Measurements from ENCODE around the gene KATNB1.
"Not testable (repeated sequence)": the region's sequence is repeated elsewhere in the genome, so short reads cannot be mapped to it uniquely, and the experiment has no call there.

The KATNB1 gene

GRCh38 chr16:57727610-57728009 lies 8.0 kb upstream of the KATNB1 start:
- no peak for DNase-seq

GRCh38 chr16:57728336-57729181 lies 7.0 kb upstream of the KATNB1 start:
- no peak for DNase-seq

GRCh38 chr16:57729182-57729484 lies 6.4 kb upstream of the KATNB1 start:
- DNase-seq, result no peak

DNA sequence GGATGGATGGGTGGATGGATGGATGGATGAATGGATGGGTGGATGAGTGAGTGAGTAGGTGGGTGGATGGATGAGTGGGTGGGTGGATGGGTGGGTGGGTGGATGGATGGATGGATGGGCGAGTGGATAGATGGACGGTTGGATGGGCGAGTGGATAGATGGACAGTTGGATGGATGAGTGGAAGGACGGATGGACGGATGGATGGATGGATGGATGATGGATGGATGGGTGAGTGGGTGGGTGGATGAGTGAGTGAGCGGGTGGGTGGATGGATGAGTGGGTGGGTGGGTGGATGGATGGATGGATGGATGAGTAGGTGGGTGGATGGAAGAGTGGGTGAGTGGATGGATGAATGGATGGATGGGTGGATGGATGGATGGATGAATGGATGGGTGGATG lies 5.7 kb upstream of the KATNB1 start:
- not testable (repeated sequence) for DNase-seq

GRCh38 chr16:57730771-57731730 lies 4.5 kb upstream of the KATNB1 start:
- DNase-seq, result no peak

DNA sequence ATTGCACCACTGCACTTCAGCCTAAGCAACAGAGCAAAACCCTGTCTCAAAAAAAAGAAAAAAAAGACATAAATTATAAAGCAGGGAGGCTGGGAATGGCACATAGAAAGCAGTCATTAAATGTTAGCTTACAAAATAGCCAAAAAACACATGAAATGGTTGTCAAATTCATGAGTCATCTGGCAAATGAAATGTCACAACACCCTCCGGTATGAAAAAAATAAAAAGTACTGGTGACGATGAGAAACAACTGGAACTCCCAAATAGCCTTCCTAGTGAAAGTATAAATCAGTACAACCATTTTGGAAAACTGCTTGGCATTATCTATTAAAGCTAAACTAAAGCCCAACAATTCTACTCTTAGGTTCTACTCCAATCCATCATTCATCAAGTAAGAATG lies 3.5 kb upstream of the KATNB1 start:
- no peak for DNase-seq

DNA sequence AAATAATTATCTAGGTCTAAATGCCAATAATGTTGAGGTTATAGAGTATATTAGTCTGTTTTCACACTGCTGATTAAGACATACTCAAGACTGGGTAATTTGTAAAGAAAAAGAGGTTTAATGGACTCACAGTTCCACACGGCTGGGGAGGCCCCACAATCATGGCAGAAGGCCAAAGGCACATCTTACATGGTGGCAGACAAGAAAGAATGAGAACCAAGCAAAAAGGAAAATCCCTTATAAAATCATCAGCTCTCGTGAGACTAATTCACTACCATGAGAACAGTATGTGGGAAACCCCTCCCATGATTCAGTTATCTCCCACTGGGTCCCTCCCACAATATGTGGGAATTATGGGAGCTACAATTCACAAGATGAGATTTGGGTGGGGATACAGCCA lies 2.9 kb upstream of the KATNB1 start:
- no peak for DNase-seq

GRCh38 chr16:57734308-57734924 lies 1.2 kb upstream of the KATNB1 start:
- DNase-seq, result no peak

GRCh38 chr16:57734925-57735754 lies 430 bp upstream of the KATNB1 start:
- DNase-seq, result peak; percentile 99

DNA sequence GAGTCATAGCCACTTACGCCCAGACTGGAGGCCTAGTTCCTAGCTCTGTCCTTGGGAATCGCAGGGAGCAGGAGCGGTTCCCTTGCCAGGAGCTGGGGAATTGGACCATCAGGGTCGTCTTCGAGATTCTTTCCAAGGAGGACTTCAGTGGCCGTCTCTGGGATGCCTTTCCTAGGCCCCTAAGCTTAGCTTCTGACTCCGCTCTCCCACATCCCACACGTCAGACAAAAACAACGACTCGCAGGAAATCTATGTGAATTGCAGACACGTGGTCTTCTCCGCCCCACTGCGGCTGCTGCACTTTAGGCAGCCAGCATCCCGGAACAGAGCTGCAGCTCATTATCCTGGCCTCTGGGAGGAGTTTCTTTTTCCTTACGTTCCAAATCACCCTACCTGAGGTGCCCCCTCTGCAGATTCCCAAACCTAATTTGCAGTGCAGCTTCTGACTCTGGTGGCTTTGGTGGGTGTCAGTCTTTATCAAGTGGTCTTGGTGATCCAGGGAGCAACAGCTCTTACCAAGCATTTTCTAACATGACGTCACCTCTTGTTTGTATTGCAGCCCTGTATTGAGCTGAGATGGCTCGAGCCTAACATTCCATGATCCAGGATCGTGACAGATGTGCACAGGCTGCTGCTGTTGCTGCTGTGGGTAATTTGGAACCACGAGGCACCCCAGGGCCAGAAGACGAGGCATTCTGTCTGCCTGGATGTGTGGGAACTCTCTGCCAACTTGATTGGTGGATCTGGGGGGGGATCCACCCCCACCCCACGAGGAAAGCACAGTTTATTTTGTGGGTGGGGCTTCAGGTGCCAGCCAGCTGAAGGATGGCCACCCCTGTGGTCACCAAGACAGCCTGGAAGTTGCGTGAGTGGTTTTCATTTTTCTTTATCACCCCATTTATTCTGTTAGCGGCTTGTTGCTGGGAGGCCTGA lies 1.1 kb downstream of the KATNB1 start:
- DNase-seq, result peak; percentile 52

GRCh38 chr16:57738844-57739243 lies 3.3 kb downstream of the KATNB1 start:
- no peak for DNase-seq

DNA sequence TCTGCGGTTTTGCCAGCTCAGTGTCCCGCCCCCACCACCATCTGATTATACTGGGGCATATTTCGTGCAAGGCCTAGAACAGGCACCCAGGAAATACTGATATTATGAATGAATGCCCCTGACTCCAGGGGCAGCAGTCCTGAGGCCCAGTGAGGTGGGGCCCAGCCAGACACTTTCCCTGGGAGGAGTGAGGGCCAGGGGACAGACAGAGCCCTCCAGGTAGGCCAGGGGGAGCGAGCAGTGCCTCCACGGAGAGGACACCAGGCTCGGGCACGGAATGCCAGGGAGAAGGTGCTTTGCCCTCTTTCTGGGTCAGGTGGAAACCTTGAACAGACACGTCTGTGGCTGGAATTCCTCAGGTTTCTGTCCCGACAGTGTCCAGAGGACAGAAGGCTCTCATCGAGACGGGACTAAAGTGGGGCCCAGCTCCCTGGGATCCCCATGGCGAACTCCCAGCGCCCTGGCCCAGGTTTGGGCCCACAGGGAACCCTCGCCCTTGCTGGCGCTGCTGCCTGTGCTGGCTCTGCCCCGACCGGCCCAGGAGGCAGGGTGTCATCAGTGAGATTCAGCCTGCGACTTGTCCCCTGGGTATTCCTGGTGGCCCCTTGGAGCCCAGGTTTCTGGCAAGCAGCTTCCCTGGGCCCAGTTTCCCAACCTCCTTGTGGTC lies 4.3 kb downstream of the KATNB1 start:
- DNase-seq, result no peak

GRCh38 chr16:57740423-57741071 lies 5.0 kb downstream of the KATNB1 start:
- no peak for DNase-seq

DNA sequence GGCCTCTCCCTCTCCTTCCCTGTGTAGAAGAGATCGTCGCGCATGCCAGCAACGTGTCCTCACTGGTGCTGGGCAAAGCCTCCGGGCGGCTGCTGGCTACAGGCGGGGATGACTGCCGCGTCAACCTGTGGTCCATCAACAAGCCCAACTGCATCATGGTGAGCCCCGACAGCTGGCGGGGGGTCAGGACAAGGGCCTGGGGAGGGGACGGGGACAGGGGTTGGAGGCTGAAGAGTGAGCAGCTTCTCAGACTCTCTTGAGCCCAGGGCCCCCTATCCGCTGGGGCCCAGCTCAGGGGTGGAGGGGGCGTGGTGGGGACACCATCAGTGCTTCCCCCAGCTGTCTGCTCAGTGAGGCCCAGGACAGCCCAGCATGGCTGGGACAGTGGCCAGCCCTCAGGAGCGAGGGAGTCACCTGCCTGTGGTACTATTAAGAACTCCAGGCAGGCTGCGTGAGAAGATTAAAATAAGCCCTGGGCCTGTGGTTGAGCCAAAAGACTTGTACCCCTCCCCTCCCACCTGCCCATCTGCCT lies 6.2 kb downstream of the KATNB1 start:
- DNase-seq, result no peak

DNA sequence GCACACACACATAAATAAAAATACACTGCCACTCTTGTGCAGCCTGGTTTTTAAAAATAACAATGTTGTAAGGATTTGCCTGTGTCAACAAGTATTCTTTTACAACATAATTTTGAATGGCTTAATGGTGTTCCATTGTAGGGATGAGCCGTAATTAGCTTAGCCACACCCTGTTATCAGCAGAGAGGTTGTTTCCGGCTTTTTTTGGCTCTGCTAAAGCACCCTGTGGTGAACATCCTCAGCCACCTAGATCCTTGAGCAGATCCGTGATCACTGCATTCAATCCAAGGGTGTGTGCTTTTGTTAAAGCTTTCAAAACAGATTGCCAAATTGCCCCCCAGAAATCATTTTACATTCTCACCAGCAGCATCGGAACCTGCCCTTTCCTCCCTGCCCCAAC lies 7.0 kb downstream of the KATNB1 start:
- no peak for DNase-seq

DNA sequence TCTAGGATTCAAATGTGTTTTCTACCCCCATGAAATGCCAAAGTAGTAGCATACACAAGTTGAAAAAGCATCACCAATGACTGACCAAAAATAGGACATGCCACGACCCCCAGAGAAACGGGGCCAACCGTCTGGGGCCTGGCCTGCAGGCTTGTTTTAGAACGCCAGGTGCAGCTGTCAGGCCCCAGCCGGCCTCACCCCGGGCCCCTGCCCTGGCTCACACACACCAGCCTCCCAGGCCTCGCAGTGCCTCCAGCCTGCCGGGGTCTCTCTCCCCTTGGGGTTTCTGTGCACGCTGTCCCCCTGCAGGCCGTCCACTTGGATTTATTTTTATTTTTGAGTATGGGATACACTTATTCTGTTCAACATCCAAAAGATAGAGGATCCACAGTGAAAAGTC lies 7.9 kb downstream of the KATNB1 start:
- no peak for DNase-seq

- DNase-seq, result no peak
These were observed 8.5 kb downstream of the KATNB1 start for GRCh38 chr16:57743886-57744641.

DNA sequence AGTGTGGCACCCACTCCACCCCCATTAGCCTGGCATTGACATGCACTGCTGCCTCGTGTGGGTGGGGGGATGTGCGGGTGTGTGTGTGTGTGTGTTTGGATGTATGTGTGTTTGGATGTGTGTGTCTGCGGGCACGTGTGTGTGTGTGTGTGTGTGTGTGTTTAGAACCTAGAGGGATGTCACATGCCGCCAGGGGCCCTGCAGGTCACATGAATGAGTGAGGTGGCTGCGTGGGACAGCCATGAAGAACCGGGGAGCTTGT lies 9.0 kb downstream of the KATNB1 start:
- DNase-seq, result no peak

GRCh38 chr16:57745768-57746167 lies 10.2 kb downstream of the KATNB1 start:
- DNase-seq, result no peak

DNA sequence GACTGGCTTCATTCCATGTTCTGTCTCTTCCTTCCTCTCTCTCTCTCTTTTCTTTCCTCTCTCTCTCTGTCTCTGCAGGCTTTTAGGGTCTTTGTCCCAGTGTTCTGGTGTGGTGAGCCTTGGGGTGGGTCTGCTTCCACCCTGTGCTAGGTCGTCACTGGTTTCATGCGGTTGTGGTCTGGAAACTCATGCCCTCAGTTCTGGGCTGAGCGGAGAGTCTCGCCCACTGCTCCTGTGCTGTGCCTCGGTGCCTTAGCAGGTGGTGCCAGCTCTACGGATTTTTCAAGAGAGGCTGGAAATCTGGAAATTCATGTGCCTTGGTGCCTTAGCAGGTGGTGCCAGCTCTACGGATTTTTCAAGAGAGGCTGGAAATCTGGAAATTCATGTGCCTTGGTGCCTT lies 10.7 kb downstream of the KATNB1 start:
- DNase-seq, result not testable (repeated sequence)
